ENCODE data around the gene RBM48. TPM values are rescaled to one million over a fixed set of nuclear protein-coding genes. Genes with fewer than 3 reads are reported as not detected.
A peak's percentile ranks its signal among the peaks of the same experiment; 100 is the strongest.

RBM48 gene
- total and polyA plus RNA-seq, 9 of the 15 experiments (the other 6 are each of a cell fraction or from before 2014, with no cell fraction given) = 9.9 to 35.1 (median 16.3) TPM

GRCh38 chr7:92528188-92528957, at the start of gene RBM48, which contains the start of gene PEX1 (continued):
- TF ChIP-seq E2F4 (CRISPR knock-in tag; IDR thresholded peaks at IDR 0.05; ENCODE audit: low read depth) (no peak), NFATC3 (IDR thresholded peaks at IDR 0.05) (no peak), FOXK2 (conservative IDR thresholded peaks at IDR 0.05 in 1 of 2, IDR thresholded peaks at IDR 0.05 in 1 of 2; ENCODE audit: low read depth in 2 of 2) (peak; percentile 99 to 100), ZNF41 (CRISPR knock-in tag; conservative IDR thresholded peaks at IDR 0.05) (no peak), SMARCB1 (IDR thresholded peaks at IDR 0.05; ENCODE audit: insufficient read length, low read depth) (no peak), ADNP (tag; IDR thresholded peaks at IDR 0.05) (no peak), HIVEP1 (CRISPR knock-in tag; IDR thresholded peaks at IDR 0.05) (no peak), ESRRB (CRISPR knock-in tag; IDR thresholded peaks at IDR 0.05; ENCODE audit: borderline replicate concordance) (no peak), ZNF586 (CRISPR knock-in tag; conservative IDR thresholded peaks at IDR 0.05) (no peak), SRSF1 (IDR thresholded peaks at IDR 0.05; ENCODE audit: low read depth, low read length) (no peak), NELFE (IDR thresholded peaks at IDR 0.05; ENCODE audit: insufficient read depth, insufficient read length) (no peak), MGA (IDR thresholded peaks at IDR 0.05) (peak; percentile 58), TEAD4 (IDR thresholded peaks at IDR 0.05; ENCODE audit: low read length) (peak; percentile 56; the same call in 1 of the 2 replicates), TEAD4 (CRISPR knock-in tag; IDR thresholded peaks at IDR 0.05; ENCODE audit: borderline replicate concordance) (0 out of 2 replicates have a peak, but pooled peaks have one; percentile 6), MCM7 (IDR thresholded peaks at IDR 0.05) (no peak), NONO (IDR thresholded peaks at IDR 0.05; ENCODE audit: low read depth in 2 of 2, low read length in 1 of 2) (0 out of 4 replicates have a peak, but pooled peaks of 1 of the 2 experiments have one; percentile 12)
